ENCODE results near the gene KRR1.

The KRR1 gene

GRCh38 chr12:75508159-75508558 is 3.2 kb downstream of the KRR1 start:
- CTCF ChIA-PET, result interaction anchor here (1.1 to 3.7 kb wide), 6 partner anchors 15 to 175 kb away, joined by 3 to 23 read pairs (median 4); partner anchors contain the start of genes GLIPR1 and GLIPR1L2

GRCh38 chr12:75507086-75507485 is 4.3 kb downstream of the KRR1 start:
- no peak for TF ChIP-seq CTCF (IDR thresholded peaks at IDR 0.05; ENCODE audit: control extremely low read depth, extremely low read depth, low read depth, missing control alignments)
- ChIA-PET POLR2A (no interaction called here), CTCF (interaction anchor here (0.9 to 3.7 kb wide), 9 partner anchors 9 to 530 kb away, joined by 3 to 23 read pairs (median 5); partner anchors contain the start of genes GLIPR1, GLIPR1L1 and GLIPR1L2)
- DNase-seq (ENCODE audit: extremely low spot score), result no peak

More at GRCh38 chr12:75508159-75508558, 3.2 kb downstream of the KRR1 start:
- no peak for DNase-seq (ENCODE audit: extremely low spot score)
- no peak for TF ChIP-seq CTCF (IDR thresholded peaks at IDR 0.05; ENCODE audit: control extremely low read depth, extremely low read depth, low read depth, missing control alignments)
- POLR2A ChIA-PET, result no interaction called here

GRCh38 chr12:75505706-75506312 is 5.6 kb downstream of the KRR1 start:
- ChIA-PET CTCF (interaction anchor here (1.1 to 2.8 kb wide), 8 partner anchors 10 to 664 kb away, joined by 3 to 30 read pairs (median 8); partner anchors contain the start of genes GLIPR1L1 and GLIPR1L2), POLR2A (no interaction called here)
- DNase-seq (ENCODE audit: extremely low spot score), result no peak
- TF ChIP-seq CTCF (IDR thresholded peaks at IDR 0.05; ENCODE audit: control extremely low read depth, extremely low read depth, low read depth, missing control alignments), result peak; percentile 60

GRCh38 chr12:75503866-75504265 is 7.5 kb downstream of the KRR1 start:
- DNase-seq (ENCODE audit: extremely low spot score), result no peak
- ChIA-PET POLR2A (no interaction called here), CTCF (interaction anchor here (0.9 to 2.8 kb wide), 6 partner anchors 15 to 169 kb away, joined by 3 to 30 read pairs (median 8); partner anchors contain the start of genes GLIPR1L1 and GLIPR1L2)
- TF ChIP-seq CTCF (IDR thresholded peaks at IDR 0.05; ENCODE audit: control extremely low read depth, extremely low read depth, low read depth, missing control alignments), result no peak

- no peak for TF ChIP-seq CTCF (IDR thresholded peaks at IDR 0.05; ENCODE audit: control extremely low read depth, extremely low read depth, low read depth, missing control alignments)
- POLR2A ChIA-PET, result no interaction called here
- no peak for DNase-seq (ENCODE audit: extremely low spot score)
- CTCF ChIA-PET, result interaction anchor here (0.9 to 2.8 kb wide), 4 partner anchors 15 to 169 kb away, joined by 3 to 30 read pairs (median 15); partner anchors contain the start of gene GLIPR1L1
These were observed 8.0 kb downstream of the KRR1 start for GRCh38 chr12:75503459-75503858.

- ChIA-PET POLR2A (no interaction called here), CTCF (interaction anchor here (2.0 kb wide), 1 partner anchor 11 kb away, joined by 6 read pairs; the partner anchor contains the start of gene GLIPR1)
- DNase-seq (ENCODE audit: extremely low spot score), result no peak
- no peak for TF ChIP-seq CTCF (IDR thresholded peaks at IDR 0.05; ENCODE audit: control extremely low read depth, extremely low read depth, low read depth, missing control alignments)
These were observed 20.2 kb downstream of the KRR1 start for GRCh38 chr12:75491169-75491568.
